Activated CD8-positive, alpha-beta memory T cell treated with anti-CD3 and anti-CD28 coated beads, Interleukin-2, amount 50 U/mL, for 48 hours (primary cell): Measurements from ENCODE around the gene RPIA.
A peak's percentile ranks its signal among the peaks of the same experiment; 100 is the strongest.

Source experiments
- DNase-seq: peaks from one replicate; pipeline ENCODE4 v3.0.0-alpha.2; 2020

RPIA gene

DNA sequence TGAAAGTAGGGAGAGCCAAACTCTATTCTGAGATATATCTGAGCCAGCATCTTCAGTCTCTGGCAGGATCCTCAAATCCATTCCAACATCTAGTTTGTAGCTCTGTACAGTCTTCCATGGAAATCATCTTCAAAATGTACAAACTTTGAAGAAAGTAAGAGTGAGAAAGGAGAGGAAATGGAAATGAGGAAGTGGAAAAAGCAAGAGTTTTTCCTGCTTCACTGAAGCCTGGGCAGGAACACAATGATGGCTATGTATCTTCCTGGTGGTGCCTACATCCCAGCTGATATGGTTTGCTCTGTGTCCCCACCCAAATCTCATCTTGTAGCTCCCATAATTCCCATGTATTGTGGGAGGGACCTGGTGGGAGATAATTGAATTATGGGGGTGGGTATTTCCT lies 4.1 kb upstream of the RPIA start:
- DNase-seq: no peak

- DNase-seq: peak; percentile 72
Observed at GRCh38 chr2:88690591-88691338, 708 bp upstream of the RPIA start.

DNA sequence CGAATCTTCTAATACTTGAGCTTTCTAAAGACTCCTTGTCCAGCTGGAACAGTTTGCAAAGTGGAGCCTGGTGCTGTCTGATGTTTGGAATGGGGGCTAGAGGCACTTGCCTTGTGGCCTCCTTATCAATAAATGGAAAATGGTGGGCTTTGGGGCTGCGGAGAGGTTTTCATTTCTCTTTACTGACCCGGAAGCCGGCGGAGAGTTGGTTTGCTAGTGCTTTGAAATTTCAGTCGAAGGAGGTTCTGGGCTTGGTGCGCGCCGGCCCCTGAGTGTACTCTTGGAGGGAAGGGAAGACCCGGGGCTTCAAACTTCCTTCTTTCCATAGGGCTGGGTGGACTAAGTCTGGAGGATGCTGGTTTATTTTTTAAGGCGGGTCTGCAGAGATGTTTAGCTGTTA lies 714 bp downstream of the RPIA start:
- DNase-seq: peak; percentile 71

DNA sequence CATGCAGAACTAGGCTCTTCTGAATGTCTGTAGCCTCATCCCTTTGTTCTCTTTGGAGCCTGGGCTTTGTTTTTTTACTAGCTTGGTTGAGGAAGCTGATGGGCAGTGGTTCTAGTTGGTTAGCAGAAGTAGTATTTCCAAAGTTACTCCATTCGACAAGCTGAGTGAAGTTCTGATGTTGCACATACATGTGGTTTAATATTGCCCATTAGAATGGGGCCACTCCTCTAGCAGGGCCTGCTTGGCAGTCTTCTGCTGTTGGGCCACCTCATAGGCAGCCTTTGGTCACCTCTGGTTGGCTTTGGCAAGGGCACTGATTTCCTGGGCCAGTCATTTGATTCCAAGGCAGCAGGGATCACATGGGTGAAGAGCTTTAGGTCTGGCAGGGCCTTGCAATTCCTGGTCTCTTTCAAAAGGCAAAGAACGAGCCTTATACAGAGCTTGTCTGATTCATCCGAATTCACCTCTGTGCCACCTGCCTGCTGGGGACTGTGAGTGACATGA lies 2.5 kb downstream of the RPIA start:
- no peak for DNase-seq

- DNase-seq: no peak
Observed at GRCh38 chr2:88696611-88697010, 5.1 kb downstream of the RPIA start.

DNA sequence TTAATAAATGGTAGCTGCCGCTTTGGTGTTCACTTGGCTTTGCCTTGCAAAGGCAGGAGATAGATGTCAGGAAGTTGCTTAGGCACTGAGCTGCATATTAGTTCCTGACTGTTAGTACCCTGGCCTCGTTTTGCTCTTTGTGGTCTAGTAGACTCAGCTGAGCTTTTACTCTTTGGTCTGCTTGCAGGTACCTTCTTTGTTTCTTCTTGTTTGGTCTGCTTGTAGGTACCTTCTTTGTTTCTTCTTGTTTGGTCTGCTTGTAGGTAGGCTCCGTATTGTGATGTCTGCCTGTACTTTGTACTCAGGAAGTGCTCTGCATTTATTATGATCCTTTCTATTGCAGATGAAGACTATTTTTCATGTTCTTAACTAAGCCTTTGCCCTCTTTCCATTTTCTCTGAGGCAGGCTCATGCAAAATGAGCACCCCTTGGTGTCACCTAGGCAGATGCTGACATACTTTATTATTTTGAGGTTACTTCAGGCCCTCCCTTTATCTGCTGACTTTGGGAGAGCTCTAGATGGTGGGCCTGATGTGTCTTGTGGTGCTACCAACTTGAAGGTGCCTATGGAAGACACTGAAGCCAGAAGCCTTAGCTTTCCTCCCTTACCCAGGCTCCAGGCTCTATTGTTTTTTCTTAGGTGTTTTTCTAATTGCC lies 6.0 kb downstream of the RPIA start:
- DNase-seq: no peak

- no peak for DNase-seq
Observed at GRCh38 chr2:88698027-88698413, 6.5 kb downstream of the RPIA start.

GRCh38 chr2:88698498-88699233 lies 7.2 kb downstream of the RPIA start:
- DNase-seq: no peak

- no peak for DNase-seq
Observed at GRCh38 chr2:88707003-88707402, 15.5 kb downstream of the RPIA start.

GRCh38 chr2:88709181-88709631 lies 17.7 kb downstream of the RPIA start:
- no peak for DNase-seq

DNA sequence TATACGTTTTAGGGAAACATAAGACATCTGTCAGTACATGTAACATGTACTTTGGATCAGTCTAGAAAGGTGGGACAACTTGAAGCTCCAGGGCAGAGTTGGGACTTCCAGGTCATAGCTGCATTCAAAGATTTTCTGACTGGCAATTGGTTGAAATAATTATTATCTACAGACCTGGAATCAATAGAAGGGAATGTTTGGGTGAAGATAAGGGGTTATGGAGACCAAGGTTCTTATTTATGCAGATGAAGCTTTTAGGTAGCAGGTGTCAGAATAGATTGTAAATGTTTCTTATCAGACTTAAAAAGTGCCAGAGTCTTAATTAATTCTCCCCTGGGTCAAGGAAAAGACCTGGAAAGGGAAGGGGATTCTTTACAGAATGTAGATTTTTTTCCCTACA lies 19.8 kb downstream of the RPIA start:
- no peak for DNase-seq

GRCh38 chr2:88711897-88712296 lies 20.4 kb downstream of the RPIA start:
- DNase-seq: no peak

DNA sequence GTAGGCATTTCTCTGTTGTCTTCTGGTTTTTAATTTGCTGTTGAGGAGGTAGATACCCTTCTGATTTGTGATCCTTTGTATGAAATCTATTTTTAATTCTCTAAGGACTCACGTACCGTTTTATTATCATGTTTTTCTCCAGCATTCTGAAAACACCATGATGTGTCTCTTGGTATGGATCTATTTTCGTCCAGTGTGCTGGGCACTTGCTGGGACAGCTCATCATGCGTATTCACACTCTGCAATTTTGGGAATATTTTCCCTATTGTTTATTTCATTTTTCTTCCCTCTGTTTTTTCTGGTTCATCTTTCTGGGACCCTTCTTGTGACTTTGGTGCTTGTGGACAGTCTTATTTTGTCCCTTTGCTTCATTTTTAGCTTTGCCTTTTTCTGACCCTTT lies 21.9 kb downstream of the RPIA start:
- DNase-seq: no peak

DNA sequence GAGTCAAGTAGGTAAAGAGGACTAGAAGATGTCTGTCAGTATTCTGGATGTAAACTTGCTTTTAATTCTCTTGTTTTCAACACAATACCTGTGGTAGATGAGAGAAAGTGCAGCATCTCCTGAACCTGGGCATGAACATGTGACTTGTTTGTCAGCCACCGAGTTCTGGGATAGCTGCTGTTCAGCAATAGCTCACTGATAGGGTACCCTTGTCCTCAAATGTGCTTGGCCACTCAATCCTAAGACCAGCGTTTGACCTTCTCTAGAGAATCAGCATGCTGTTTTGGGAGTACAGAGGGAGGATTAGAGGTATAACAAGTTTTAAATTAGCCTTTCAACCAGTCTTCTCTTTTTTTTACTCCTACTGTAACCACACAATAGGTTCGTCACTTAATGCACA lies 23.2 kb downstream of the RPIA start:
- DNase-seq: no peak

DNA sequence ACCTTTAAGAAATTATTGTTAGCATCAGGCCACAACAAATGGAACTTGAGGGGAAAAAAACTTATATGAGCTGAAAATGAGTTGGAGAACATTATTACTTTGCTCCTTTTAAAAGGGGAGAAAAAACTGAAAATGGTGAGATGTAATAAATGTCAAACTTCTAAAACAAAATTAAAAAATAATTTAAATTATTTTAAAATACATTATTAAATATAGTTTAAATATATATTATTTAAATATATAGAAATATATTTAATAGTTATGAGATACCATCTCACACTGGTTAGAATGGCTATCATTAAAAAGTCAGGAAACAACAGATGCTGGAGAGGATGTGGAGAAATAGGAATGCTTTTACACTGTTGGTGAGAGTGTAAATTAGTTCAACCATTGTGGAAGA lies 28.9 kb downstream of the RPIA start:
- DNase-seq: no peak

DNA sequence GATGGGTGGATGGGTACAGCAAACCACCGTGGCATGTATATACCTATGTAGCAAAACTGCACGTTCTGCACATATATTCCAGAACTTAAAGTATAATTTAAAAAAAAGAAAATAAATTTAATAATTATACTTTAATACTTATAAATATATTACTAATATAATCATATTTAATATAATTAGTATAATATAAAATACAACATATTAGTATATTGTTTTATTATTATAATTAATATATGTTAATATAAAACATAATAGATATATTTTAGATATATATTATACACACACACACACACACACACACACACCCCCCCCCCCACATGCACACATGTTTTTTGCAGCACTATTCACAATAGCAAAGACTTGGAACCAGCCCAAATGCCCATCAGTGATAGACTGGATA lies 29.8 kb downstream of the RPIA start:
- DNase-seq: no peak

DNA sequence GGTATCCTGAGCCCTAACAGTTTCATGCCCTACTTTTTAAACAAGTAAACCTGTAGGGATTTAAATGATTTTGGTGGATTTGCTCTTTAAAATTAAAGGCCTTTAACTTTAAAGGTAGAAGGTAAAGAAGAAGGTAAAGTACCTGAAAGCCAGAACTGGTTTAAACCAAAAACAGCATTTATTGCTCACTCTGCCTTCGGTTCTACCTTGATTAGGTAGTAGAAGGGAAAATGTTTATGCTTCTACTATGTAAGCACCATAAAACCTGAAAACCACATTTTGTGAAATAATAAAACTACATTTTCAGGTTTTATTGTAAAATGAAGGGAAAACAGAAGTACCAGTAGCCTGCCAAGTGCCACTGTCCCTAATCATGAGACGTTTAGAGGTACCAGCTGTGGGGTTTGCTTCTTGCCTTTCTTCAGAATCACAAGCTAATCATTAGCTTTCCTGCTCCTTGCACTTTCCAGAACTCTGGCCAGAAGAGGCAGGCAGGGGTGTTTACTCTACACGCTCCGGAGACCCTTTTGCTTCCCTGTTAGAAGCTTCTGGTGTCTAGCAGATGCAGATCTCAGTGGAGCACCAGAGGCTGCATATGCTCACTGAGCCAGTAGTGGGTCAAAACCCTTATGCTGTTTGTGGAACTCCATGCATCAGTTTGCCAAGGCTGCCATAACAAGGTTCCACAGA lies 33.3 kb downstream of the RPIA start:
- no peak for DNase-seq

DNA sequence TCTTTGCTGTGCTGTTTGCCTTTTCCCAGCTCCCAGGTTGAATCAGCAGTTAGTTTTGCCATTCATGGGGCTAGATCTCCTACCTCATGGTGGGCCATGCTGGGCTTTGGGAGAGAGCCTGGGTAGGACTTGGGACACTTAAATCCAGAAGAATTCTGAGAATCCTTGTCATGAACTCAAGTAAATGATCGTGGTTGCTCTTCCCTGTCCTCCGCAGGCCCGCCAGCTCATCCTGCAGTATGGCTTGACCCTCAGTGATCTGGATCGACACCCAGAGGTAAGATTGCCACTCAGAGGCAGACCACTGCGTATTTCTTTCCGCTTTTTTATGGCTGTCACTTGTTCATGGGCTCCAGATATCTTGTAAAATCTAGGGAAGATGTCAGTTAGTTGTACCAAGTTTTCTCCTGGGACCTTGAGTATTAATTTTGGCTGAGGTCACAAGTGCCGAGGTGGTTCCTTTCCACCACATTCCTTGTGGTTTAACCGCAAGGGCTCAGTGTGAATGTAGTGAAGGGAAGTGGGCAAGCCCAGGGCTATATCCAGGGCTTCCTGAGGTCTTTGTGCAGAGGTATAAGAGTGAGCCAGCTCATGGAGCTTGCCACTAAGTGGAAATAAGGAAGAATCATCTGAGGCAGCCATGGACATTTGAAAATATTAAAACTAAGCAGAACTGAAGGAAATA lies 37.7 kb downstream of the RPIA start:
- no peak for DNase-seq

- no peak for DNase-seq
Observed at GRCh38 chr2:88733155-88733902, 41.9 kb downstream of the RPIA start.

GRCh38 chr2:88735133-88735532 lies 43.7 kb downstream of the RPIA start:
- no peak for DNase-seq

GRCh38 chr2:88735853-88736252 lies 44.4 kb downstream of the RPIA start:
- peak; percentile 59 for DNase-seq

DNA sequence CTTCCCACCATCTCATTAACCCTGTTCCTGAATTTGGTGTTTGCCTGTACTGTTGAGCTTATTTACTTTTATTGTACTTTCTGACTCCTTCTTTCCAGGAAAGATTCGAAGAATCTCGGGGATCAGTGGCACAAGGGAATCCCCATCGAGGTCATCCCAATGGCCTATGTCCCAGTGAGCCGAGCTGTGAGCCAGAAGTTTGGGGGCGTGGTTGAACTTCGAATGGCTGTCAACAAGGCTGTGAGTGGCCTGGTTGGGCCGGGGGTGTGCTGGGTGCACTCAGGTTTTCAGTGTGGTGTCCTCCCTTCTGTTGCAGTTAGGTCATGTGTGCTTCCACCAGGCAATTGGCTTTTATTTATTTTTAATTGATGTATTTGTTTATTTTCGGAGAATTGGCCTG lies 45.0 kb downstream of the RPIA start:
- DNase-seq: no peak
